A673 (cell line): Measurements from ENCODE around the gene PLPP1. TPM values are rescaled to one million over a fixed set of nuclear protein-coding genes. Genes with fewer than 3 reads are reported as not detected.

Experiments used
- BruUV-seq: library from RNA; stranded (reverse); fragments of 400-500 nt; replicated peaks from 2 replicates; lab custom pipeline; 2021; lab: Mats Ljungman, UMichigan
- CTCF ChIA-PET: fragments of 300-600 bp; sonication (Branson Sonifier 250); formaldehyde crosslinking; loops from one replicate; lab custom pipeline; 2022; ENCODE audit warnings: antibody characterized with exemption; lab: Charles Lee
- POLR2A ChIA-PET: fragments of 300-600 bp; sonication (Branson Sonifier 250); formaldehyde crosslinking; loops from one replicate; lab custom pipeline; 2022; ENCODE audit warnings: antibody characterized with exemption; ENCODE audit not compliant: low non-redundant PET; lab: Charles Lee
- DNase-seq: peaks from one replicate; pipeline ENCODE4 v3.0.0-alpha.2; 2015; ENCODE audit warnings: low spot score
- H3K27ac ChIP-seq: fragments of 200-600 bp; sonication (generic); 2 replicates; pipeline ENCODE4 v1.5.1; 2016; ENCODE audit warnings: mixed run types, low read depth, mild to moderate bottlenecking, mixed read lengths, antibody characterized with exemption, low read length; ENCODE audit not compliant: poor library complexity, severe bottlenecking
- H3K27me3 ChIP-seq: fragments of 200-600 bp; sonication (generic); replicated peaks from 2 replicates; pipeline ENCODE4 v1.6.1; 2017; ENCODE audit warnings: mixed run types, low read depth, mild to moderate bottlenecking, mixed read lengths, antibody characterized with exemption, low read length; ENCODE audit not compliant: insufficient read depth, poor library complexity
- H3K36me3 ChIP-seq: fragments of 200-600 bp; sonication (generic); 2 replicates; pipeline ENCODE4 v1.6.1; 2016; ENCODE audit warnings: mixed run types, mild to moderate bottlenecking, mixed read lengths, antibody characterized with exemption, low read length; ENCODE audit not compliant: insufficient read depth, poor library complexity, severe bottlenecking
- H3K4me1 ChIP-seq: fragments of 200-600 bp; sonication (generic); 2 replicates; pipeline ENCODE4 v1.6.1; 2017; ENCODE audit warnings: mixed run types, mild to moderate bottlenecking, mixed read lengths, antibody characterized with exemption, low read length; ENCODE audit not compliant: insufficient read depth, poor library complexity, severe bottlenecking
- H3K4me3 ChIP-seq: fragments of 200-600 bp; sonication (generic); 2 replicates; pipeline ENCODE4 v1.5.1; 2016; ENCODE audit warnings: low read depth, mixed run types, mild to moderate bottlenecking, mixed read lengths, low read length; ENCODE audit not compliant: poor library complexity, severe bottlenecking
- H3K9me3 ChIP-seq: fragments of 200-600 bp; sonication (generic); 2 replicates; pipeline ENCODE4 v1.6.1; 2016; ENCODE audit warnings: mixed run types, low read depth, mild to moderate bottlenecking, mixed read lengths, antibody characterized with exemption, low read length; ENCODE audit not compliant: poor library complexity, severe bottlenecking
- CTCF ChIP-seq: fragments of 300-800, 200-600 bp; sonication (generic); conservative IDR thresholded peaks from 2 replicates; pipeline ENCODE4 v1.5.1; 2017; ENCODE audit warnings: low read depth, mild to moderate bottlenecking, antibody characterized with exemption, low read length, moderate library complexity, mixed read lengths
- EZH2 ChIP-seq: fragments of 200-600 bp; sonication (generic); IDR thresholded peaks from 2 replicates; pipeline ENCODE4 v1.6.1; 2017; ENCODE audit warnings: borderline replicate concordance, low read depth, mild to moderate bottlenecking, mixed read lengths, antibody characterized with exemption, low read length; ENCODE audit not compliant: poor library complexity, severe bottlenecking
- intact Hi-C: fragments of 100-400 bp; cut with micrococcal nuclease; formaldehyde crosslinking; loops from one replicate; pipeline ENCODE4 v1.10.0; 2022; ENCODE audit not compliant: unreplicated experiment
- total RNA-seq: library from RNA; stranded (reverse); gene quantifications from 2 replicates; pipeline ENCODE4 v1.2.3, GENCODE V29; 2021

PLPP1 gene
- total RNA-seq, 1 experiment from 2014 or later: 6.7 TPM

- H3K36me3 ChIP-seq: no peaks in the 10 kb centered on the region
- CTCF ChIA-PET: no interaction called here
- H3K4me3 ChIP-seq: no peak overlapping the region
- intact Hi-C loops: no loop called here
- H3K27me3 ChIP-seq: no peaks in the 10 kb centered on the region
- BruUV-seq: no TSS peak
- no peak for TF ChIP-seq EZH2
- TF ChIP-seq CTCF: no peak
- POLR2A ChIA-PET: no interaction called here
- no peak overlapping the region for H3K27ac ChIP-seq
- no peaks in the 10 kb centered on the region for H3K4me1 ChIP-seq
- no peak for DNase-seq
- no peaks in the 10 kb centered on the region for H3K9me3 ChIP-seq
Observed at GRCh38 chr5:55576661-55577060, 41.9 kb upstream of the PLPP1 start.

- no peaks in the 10 kb centered on the region for H3K9me3 ChIP-seq
- H3K4me1 ChIP-seq: no peaks in the 10 kb centered on the region
- intact Hi-C loops: no loop called here
- no peaks in the 10 kb centered on the region for H3K36me3 ChIP-seq
- ChIA-PET POLR2A (no interaction called here), CTCF (no interaction called here)
- no peak for DNase-seq
- H3K4me3 ChIP-seq: no peak overlapping the region
- BruUV-seq: no TSS peak
- no peak overlapping the region for H3K27ac ChIP-seq
- H3K27me3 ChIP-seq: no peaks in the 10 kb centered on the region
- TF ChIP-seq CTCF (no peak), EZH2 (no peak)
Observed at GRCh38 chr5:55575815-55576583, 41.2 kb upstream of the PLPP1 start.

- TF ChIP-seq CTCF (no peak), EZH2 (no peak)
- Histone ChIP-seq H3K4me1 (no peaks in the 10 kb centered on the region), H3K27me3 (no peaks in the 10 kb centered on the region), H3K27ac (no peak overlapping the region), H3K9me3 (no peaks in the 10 kb centered on the region), H3K36me3 (no peaks in the 10 kb centered on the region), H3K4me3 (no peak overlapping the region)
- CTCF ChIA-PET: no interaction called here
- BruUV-seq: no TSS peak
- DNase-seq: no peak
- POLR2A ChIA-PET: no interaction called here
- intact Hi-C loops: no loop called here
Observed at GRCh38 chr5:55572600-55572999, 37.8 kb upstream of the PLPP1 start.
